HG03135 (cell line): ENCODE results near the gene LRFN2.

Source experiments
- ATAC-seq: cut with Tn5 transposase; IDR thresholded peaks from one replicate; pipeline ENCODE4 v1.9.1; 2021; ENCODE audit warnings: mild to moderate bottlenecking, moderate library complexity; ENCODE audit not compliant: unreplicated experiment

Gene LRFN2

GRCh38 chr6:40386200-40386599 lies 201.0 kb downstream of the LRFN2 start:
- no peak for ATAC-seq

DNA sequence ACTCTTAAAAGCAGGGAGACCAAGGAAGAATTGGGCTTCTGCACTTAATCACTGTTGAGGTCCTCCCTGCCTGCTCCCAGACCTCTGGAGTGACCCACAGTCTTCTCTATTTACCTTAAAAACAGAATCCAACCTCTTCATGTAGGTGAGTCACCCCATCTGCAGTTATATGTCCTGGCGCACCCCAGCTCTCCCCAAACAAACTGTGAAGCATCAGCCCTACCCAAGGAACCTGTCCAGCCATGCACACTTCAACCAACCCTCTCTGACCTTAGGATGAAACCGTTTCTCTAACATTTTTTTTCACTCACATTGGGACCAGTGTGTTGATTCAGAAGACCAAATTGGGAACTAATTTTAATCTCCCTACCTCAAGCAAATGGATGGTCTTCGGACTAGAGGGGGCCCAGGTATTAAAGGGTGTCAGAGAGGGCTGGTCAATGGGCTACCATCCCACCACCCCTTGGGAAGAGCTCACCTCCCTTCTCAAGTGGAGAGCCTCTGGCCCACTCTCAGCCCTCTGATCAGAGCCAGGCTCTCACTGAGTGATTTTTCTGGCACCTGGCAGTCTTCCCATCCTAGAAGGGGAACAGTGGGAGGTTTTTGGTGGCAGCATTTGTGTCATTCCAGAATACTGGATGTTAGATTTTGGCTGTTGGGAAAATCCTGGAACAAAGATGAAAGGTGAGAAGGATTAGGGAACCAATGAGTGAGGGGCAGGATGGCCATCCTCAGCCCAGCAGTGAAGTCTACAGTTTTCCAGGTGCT lies 203.6 kb downstream of the LRFN2 start:
- no peak for ATAC-seq

DNA sequence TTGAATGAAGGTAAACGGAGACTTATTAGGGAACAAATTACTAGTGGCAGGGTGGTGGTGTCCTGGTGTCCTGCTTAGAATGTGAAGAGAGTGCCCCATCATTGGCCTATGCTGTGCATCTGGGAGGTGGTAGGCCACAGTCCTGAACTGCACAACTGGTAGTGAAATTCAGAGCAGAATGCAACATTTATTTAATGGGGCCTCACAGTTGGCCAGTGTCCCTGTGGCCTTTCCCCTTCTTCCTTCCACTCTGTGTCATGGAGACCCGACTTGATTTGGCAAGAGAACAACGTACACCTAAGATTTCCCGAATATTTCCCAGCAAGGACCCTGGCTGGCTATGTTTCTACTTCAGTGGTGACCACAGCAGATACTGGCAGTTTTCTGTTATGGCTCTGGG lies 206.9 kb downstream of the LRFN2 start:
- no peak for ATAC-seq

DNA sequence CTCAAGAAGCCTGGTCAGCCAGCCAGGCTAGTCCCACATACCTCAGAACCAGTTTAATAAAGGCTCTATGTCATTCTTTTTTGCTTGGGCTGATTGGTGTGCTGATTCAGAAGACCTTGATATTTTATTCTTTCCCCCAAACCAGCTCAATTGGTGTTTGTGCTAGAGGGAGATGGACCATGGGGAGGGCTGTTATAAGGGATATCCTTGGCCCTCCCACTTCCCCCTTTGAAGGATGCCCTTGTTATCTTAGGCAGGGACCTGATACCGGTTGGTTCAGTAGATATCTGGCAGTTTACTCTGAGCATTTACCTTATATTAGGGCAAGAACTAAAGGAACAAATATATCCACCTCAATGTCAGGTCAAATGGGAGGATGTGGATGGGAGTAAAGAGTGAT lies 207.4 kb downstream of the LRFN2 start:
- ATAC-seq: no peak

DNA sequence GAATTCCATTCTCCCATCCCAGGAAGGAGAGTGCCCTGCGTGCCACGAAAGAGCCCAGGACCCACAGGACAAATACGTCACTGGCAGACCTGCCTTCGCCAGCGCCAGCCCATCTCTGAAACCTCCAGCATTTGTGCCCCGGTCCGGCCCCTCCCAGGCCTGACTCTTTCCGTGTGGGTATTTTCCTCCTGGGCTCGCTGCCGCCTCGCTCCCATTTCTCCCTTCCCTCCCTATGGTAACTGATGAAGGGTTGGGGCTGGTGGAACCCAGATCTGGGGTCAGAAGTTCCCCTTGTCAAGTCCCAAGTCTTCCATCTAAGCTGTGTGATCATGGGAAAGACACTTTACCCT lies 208.5 kb downstream of the LRFN2 start:
- ATAC-seq: no peak

DNA sequence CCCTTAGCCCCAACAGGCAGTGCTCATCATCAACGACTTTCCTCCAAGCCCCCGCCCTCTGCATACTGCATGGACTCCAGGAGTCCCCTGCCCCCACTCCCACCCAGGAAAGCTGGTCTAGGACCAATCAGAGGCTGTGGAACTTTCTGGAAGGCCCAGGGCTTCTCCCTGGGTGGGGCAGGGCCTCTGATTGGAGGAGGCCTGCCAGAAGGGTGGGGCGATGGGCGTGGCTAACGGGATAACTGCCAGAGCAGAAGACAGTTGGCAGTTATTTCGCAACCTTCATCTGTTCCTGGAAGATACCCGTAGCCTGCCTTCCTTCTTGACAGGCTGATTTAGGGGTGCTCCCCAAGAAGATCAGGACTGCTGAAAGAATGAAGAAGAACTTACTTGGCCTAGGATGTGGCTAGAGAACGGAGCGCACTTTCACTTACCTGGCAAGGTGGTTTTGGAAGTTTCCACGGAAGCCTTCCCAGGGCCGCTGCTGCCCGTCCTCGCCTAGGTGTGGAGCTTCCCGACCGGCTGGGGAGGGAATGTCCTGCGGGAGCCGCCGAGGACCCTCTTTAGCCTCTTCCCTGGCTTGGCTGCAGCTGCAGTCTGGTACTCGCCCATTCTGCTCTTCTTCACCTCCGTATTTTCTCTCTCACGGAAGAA lies 209.0 kb downstream of the LRFN2 start:
- no peak for ATAC-seq

- no peak for ATAC-seq
Observed at GRCh38 chr6:40377173-40377806, 209.9 kb downstream of the LRFN2 start.

DNA sequence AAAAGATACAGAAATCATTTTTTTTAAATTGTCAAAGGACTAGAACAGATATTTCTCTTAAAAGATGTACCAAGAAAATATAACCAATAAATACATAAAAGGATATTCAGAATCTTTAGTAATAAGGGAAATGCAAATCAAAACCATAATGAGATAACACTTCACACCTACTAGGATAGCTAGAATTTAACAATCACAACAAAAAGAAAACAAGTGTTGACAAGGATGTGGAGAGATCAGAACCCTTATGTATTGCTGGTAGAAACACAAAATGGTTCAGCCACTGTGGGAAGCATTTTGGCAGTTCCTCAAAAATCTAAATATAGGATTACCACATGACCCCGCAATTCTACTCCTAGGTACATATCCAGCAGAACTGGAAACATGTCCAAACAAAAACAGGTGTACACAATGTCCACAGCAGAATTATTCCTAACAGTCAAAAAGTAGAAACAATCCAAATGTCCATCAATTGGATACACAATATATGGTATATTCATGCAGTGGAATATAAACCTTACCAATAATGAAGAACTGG lies 211.0 kb downstream of the LRFN2 start:
- no peak for ATAC-seq

- ATAC-seq: no peak
Observed at GRCh38 chr6:40373267-40373666, 213.9 kb downstream of the LRFN2 start.

DNA sequence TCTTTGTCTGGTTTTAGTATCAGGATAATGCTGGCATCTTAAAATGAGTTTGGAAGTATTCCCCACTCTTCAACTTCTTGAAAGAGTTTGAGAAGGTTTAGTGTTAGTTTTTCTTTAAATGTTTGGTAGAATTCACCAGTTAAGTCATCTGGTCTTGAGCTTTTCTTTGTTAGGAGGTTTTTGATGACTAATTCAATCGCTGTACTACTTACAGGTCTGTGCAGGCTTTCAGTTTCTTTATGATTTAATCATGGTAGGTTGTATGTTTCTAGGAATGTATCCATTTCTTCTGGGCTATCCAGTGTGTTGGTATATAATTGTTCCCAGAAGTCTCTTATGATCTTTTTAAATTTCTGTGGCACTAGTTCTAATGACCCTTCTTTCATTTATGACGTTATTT lies 215.5 kb downstream of the LRFN2 start:
- no peak for ATAC-seq

DNA sequence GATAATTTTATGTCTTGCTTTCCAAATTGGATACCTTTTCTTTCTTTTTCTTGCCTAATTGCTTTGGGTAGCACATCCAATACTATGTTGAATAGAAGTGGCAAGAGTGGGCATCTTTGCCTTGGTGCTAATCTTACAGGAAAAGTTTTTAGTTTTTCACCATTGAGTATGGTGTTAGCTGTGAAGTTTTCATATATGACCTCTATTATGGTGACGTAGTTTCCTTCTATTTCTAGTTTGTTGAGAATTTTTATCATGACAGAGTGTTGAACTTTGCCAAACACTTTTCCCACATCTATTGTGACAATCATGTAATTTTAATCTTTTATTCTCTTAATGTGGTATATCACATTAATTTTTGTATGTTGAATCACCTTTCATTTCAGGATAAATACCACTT lies 216.1 kb downstream of the LRFN2 start:
- ATAC-seq: no peak

DNA sequence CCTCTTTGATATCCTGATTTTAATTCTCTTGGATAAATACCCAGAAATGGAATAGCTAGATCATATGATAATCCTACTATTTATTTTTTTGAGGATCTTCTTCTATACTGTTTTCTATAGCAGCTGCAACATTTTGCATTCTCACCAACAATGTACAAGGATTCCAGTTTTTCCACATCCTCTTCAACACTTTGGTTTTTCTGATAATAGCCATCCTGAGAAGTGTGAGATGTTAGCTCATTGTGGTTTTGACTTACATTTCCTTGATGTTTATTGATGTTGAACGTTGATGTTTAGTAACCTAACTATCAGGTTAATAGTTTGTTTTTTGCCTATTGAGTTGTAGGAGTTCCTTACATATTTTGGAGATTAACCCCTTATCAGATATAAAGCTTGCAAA lies 217.3 kb downstream of the LRFN2 start:
- ATAC-seq: no peak

- ATAC-seq: no peak
Observed at GRCh38 chr6:40369042-40369441, 218.1 kb downstream of the LRFN2 start.

- ATAC-seq: no peak
Observed at GRCh38 chr6:40362859-40363258, 224.3 kb downstream of the LRFN2 start.

GRCh38 chr6:40359808-40360207 lies 227.4 kb downstream of the LRFN2 start:
- no peak for ATAC-seq

GRCh38 chr6:40358473-40359460 lies 228.4 kb downstream of the LRFN2 start:
- no peak for ATAC-seq

GRCh38 chr6:40356242-40356910 lies 230.8 kb downstream of the LRFN2 start:
- no peak for ATAC-seq

DNA sequence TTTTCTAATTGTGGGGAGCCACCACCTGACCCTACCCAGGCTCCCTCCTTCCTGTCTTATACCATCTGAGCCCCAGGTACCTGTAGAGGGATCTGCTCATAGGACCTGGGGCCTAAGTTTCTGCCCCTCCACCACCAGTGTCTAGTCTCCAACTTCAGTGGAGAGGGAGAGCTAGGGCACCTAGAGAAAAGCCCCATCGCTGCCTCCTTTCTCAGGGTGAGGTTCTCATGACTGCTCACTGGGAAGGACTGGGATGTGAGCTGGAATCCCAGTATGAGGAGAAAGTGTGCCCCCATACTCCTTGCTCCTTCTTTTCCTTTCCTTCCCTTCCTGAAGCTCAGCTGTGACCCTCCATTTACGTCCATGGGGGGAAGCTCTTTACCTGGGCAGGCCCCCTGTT lies 231.6 kb downstream of the LRFN2 start:
- no peak for ATAC-seq

GRCh38 chr6:40355066-40355465 lies 232.1 kb downstream of the LRFN2 start:
- no peak for ATAC-seq

DNA sequence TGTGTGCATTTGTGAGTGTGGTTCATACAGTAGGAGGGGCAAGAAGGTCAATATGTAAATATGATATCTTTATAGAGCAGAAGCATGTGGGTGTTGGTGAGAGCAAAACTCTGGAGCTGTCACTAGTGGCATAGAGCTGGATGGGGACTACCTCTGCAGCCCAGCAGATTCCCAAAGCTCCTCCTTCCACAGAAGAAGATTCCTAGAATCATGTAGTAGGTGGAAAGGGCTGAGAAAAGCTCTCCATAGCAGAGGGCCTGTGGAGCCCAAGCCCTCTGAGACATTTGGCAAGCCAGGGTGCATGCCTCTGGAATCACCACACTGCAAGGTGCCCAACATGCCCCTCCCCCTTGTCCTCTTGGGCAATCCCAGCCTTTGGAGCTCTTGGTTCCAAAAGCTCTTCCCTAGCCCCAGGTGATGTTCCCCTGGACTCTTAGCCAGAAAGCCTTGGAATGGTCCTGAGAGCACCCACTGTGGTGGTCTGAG lies 233.2 kb downstream of the LRFN2 start:
- no peak for ATAC-seq
